Measurements from ENCODE around the gene RNF121. TPM values are rescaled to one million over a fixed set of nuclear protein-coding genes. Genes with fewer than 3 reads are reported as not detected.

RNF121 gene
- total and polyA plus RNA-seq, 12 donors: 8.3 to 25.7 (median 19.2) TPM

DNA sequence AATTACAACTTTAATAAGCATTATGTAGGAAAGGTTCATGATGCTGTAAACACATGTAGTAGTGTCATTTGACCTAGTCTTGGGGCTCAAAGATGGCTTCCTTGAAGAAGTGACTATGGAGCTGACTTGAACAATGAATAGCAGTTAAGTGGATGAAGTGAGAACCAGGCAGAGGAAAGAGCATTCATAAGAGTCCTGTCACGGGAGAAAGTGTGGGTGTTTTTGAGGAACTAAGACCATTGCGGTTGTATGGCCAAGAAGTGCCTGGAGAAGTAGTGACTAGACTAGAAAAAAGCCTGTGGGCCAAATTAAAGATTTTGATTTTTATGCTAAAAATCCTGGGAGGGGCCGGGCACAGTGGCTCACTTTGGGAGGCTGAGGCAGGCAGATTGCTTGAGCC lies 62.6 kb downstream of the RNF121 start:
- Histone ChIP-seq H3K4me3 (no peak overlapping the region), H3K27ac (peak overlapping the region in 1 of 10 donors; percentile 55), H3K9me3 (no peaks in the 10 kb centered on the region), H3K4me1 (peaks cover 0 to 32% (median 3%) of the 10 kb centered on the region in 9 donors), H3K36me3 (peaks cover 0 to 49% (median 6%) of the 10 kb centered on the region in 9 donors), H3K27me3 (no peaks in the 10 kb centered on the region)
- no peak for TF ChIP-seq CTCF (IDR thresholded peaks at IDR 0.05)
- WGBS, 2 donors: 91 to 94% methylated on average over 3 of the region's 3 CpGs
- DNase-seq (no peak), ATAC-seq (peak in 4 of 8 donors; percentile 28 to 42 (median 41))
- intact Hi-C loops (cut with DNase I): no loop called here

DNA sequence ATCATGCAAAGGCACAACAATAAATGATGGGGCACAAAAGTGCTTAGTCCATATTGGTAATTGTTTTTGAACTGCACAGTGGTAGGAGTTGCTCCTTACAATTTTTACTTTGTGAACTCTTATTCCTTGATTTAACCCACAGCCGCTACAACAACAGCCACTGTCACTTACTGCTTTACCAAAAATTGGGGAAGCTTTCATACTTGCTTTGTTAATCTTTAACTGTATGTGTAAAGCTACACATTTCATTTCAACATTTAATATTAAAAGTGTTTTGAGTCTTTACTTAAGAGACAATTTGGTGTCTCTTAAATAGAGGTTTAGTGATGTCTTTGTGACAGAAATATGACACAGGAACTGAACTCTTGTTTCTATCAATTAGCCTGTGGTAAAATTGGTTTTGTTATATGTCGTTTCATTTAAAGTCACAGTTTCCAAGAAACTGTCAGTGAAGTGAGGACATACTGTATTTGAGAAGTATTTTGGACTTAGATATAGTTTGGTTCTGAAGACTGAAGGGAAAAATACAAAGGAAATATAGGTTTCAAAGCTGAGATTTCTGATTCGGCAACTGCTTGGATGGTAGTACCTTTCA lies 63.4 kb downstream of the RNF121 start:
- intact Hi-C loops (cut with DNase I): no loop called here
- no peak for TF ChIP-seq CTCF (IDR thresholded peaks at IDR 0.05)
- 87 to 88% methylated on average over 3 of the region's 3 CpGs for WGBS, 2 donors
- peak overlapping the region in 1 of 10 donors; percentile 55 for H3K27ac ChIP-seq
- DNase-seq (no peak), ATAC-seq (no peak)
- H3K4me3 ChIP-seq: no peak overlapping the region
- no peaks in the 10 kb centered on the region for H3K9me3 ChIP-seq
- H3K36me3 ChIP-seq: peaks cover 0 to 54% (median 6%) of the 10 kb centered on the region in 9 donors
- H3K4me1 ChIP-seq: peaks cover 0 to 35% (median 3%) of the 10 kb centered on the region in 9 donors
- no peaks in the 10 kb centered on the region for H3K27me3 ChIP-seq

DNA sequence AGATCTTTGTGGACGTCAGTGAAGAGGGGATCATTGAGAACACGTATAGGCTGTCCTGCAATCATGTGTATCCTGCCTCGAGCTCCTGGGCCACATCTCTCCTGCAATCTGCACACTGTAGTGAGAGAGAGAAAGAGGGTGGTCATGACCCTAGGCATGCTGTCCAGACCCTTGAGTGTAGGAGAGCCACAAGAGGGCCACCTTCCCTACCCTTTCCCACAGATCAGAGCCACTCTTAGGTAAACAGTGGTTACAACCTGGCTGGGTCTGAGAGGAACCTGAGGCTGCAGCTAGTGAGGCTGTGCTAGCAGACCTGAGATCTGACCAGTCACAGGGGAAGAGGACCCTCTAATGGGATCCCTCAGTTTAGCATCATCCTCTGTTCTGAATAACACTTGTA lies 65.9 kb downstream of the RNF121 start:
- no peaks in the 10 kb centered on the region for H3K9me3 ChIP-seq
- WGBS, 2 donors: 90% methylated on average over 3 of the region's 3 CpGs
- H3K36me3 ChIP-seq: peaks cover 0 to 47% (median 6%) of the 10 kb centered on the region in 9 donors
- intact Hi-C loops (cut with DNase I): no loop called here
- H3K27me3 ChIP-seq: no peaks in the 10 kb centered on the region
- no peak for TF ChIP-seq CTCF (IDR thresholded peaks at IDR 0.05)
- no peak overlapping the region for H3K27ac ChIP-seq
- no peak for DNase-seq
- no peak overlapping the region for H3K4me3 ChIP-seq
- no peak for ATAC-seq
- peaks cover 0 to 52% (median 14%) of the 10 kb centered on the region in 9 donors for H3K4me1 ChIP-seq

- ATAC-seq (no peak), DNase-seq (no peak)
- no peak overlapping the region for H3K4me3 ChIP-seq
- no peak for TF ChIP-seq CTCF (IDR thresholded peaks at IDR 0.05)
- WGBS, 2 donors: 70 to 77% methylated on average over 3 of the region's 3 CpGs
- no peaks in the 10 kb centered on the region for H3K27me3 ChIP-seq
- peaks cover 0 to 60% (median 24%) of the 10 kb centered on the region in 9 donors for H3K4me1 ChIP-seq
- peaks cover 0 to 41% (median 2%) of the 10 kb centered on the region in 9 donors for H3K36me3 ChIP-seq
- H3K9me3 ChIP-seq: no peaks in the 10 kb centered on the region
- intact Hi-C loops (cut with DNase I): no loop called here
- H3K27ac ChIP-seq: no peak overlapping the region
These were observed 67.0 kb downstream of the RNF121 start for GRCh38 chr11:71995726-71996291.

Data from heart right ventricle (tissue), 16 donors.